Endothelial cell of umbilical vein (primary cell): Measurements from ENCODE around the gene CNTRL. TPM values are rescaled to one million over a fixed set of nuclear protein-coding genes. Genes with fewer than 3 reads are reported as not detected.

Experiments
- BruUV-seq: library from RNA; stranded (reverse); fragments of 400-500 nt; replicated peaks from 2 replicates; lab custom pipeline; 2021; lab: Mats Ljungman, UMichigan
- CTCF ChIA-PET: fragments of 300-600, 350-600 bp; sonication (Branson Sonifier 250); formaldehyde crosslinking; loops from one replicate; lab custom pipeline; 2021; ENCODE audit warnings: antibody characterized with exemption, inconsistent platforms; lab: Charles Lee
- POLR2A ChIA-PET: fragments of 300-600, 350-600 bp; sonication (Branson Sonifier 250); formaldehyde crosslinking; loops from one replicate; lab custom pipeline; 2021; ENCODE audit warnings: antibody characterized with exemption, inconsistent platforms; lab: Charles Lee
- DNase-seq: peaks from one replicate; pipeline ENCODE4 v3.0.0-alpha.2; 2011; ENCODE audit warnings: low read depth, low spot score
- FAIRE-seq: peaks from 2 replicates; lab custom pipeline; 2011; peaks lifted over from hg19 to GRCh38; lab: Jason Lieb, UNC
- H2AFZ ChIP-seq: 2 replicates; pipeline ENCODE4 v1.6.0; 2012; ENCODE audit warnings: low read depth, low read length, control low read depth, inconsistent platforms
- H3K27ac ChIP-seq: 2 replicates; pipeline ENCODE4 v1.5.1; 2011; ENCODE audit warnings: low read depth, mild to moderate bottlenecking, control low read depth, low read length, moderate library complexity; ENCODE audit not compliant: insufficient read depth
- H3K27me3 ChIP-seq, 2 experiments: 2 replicates each; pipeline versions ENCODE4 v1.6.0 to v1.6.1; 2011; ENCODE audit warnings: low read length in 2 of 2, mixed read lengths in 1 of 2; ENCODE audit not compliant: control insufficient read depth in 2 of 2, insufficient read depth in 2 of 2
- H3K36me3 ChIP-seq, 2 experiments: 2 replicates in 1 of 2; 3 replicates in 1 of 2; pipeline ENCODE4 v1.5.1; 2011; ENCODE audit warnings: low read length in 2 of 2, mild to moderate bottlenecking in 1 of 2, moderate library complexity in 1 of 2; ENCODE audit not compliant: control insufficient read depth in 2 of 2, insufficient read depth in 2 of 2; ENCODE audit errors: extremely low read depth in 1 of 2
- H3K4me1 ChIP-seq: 3 replicates; pipeline ENCODE4 v1.5.1; 2011; ENCODE audit warnings: mild to moderate bottlenecking, low read length; ENCODE audit not compliant: control insufficient read depth, insufficient read depth; ENCODE audit errors: extremely low read depth
- H3K4me2 ChIP-seq: 2 replicates; pipeline ENCODE4 v1.6.1; 2011; ENCODE audit warnings: low read length, control low read depth, mixed read lengths; ENCODE audit not compliant: insufficient read depth
- H3K4me3 ChIP-seq, 3 experiments: fragments of 200-600 bp in 1 of 3; sonication (generic), shearing (Covaris generic) in 1 of 3; replicated peaks in 1 of 3; 2 replicates each; pipeline ENCODE4 v1.5.1; 2011 to 2016; ENCODE audit warnings: control low read depth in 3 of 3, low read length in 3 of 3, mild to moderate bottlenecking in 2 of 3, inconsistent platforms in 1 of 3, low read depth in 1 of 3, moderate library complexity in 1 of 3; ENCODE audit not compliant: insufficient read depth in 1 of 3
- H3K79me2 ChIP-seq: 2 replicates; pipeline ENCODE4 v1.6.0; 2012; ENCODE audit warnings: low read length, inconsistent platforms; ENCODE audit not compliant: control insufficient read depth, insufficient read depth
- H3K9ac ChIP-seq: replicated peaks from 2 replicates; pipeline ENCODE3; 2011; ENCODE audit warnings: low read length, control low read depth; ENCODE audit not compliant: insufficient read depth; ENCODE audit errors: extremely low read depth
- H3K9me1 ChIP-seq: replicated peaks from 3 replicates; pipeline ENCODE4 v1.6.0; 2011; ENCODE audit warnings: mild to moderate bottlenecking, low read length; ENCODE audit not compliant: control insufficient read depth, insufficient read depth; ENCODE audit errors: extremely low read depth
- H3K9me3 ChIP-seq: replicated peaks from 2 replicates; pipeline ENCODE4 v1.5.1; 2012; ENCODE audit warnings: low read length, inconsistent platforms; ENCODE audit not compliant: control insufficient read depth, insufficient read depth
- H4K20me1 ChIP-seq: replicated peaks from 2 replicates; pipeline ENCODE3; 2011; ENCODE audit warnings: mild to moderate bottlenecking, low read length; ENCODE audit not compliant: control insufficient read depth, insufficient read depth; ENCODE audit errors: extremely low read depth
- EZH2 ChIP-seq: IDR thresholded peaks from 2 replicates; pipeline ENCODE4 v1.6.1; 2012; ENCODE audit warnings: borderline replicate concordance, low read depth, mild to moderate bottlenecking, moderate library complexity, low read length, inconsistent platforms; ENCODE audit not compliant: severe bottlenecking
- FOS ChIP-seq: IDR thresholded peaks from 2 replicates; pipeline ENCODE4 v1.6.1; 2011; ENCODE audit warnings: mild to moderate bottlenecking, low read length, moderate library complexity, borderline replicate concordance; ENCODE audit not compliant: insufficient read depth
- GATA2 ChIP-seq: IDR thresholded peaks from 2 replicates; pipeline ENCODE4 v1.7.0; 2011; ENCODE audit warnings: low read depth, mild to moderate bottlenecking, moderate library complexity, mixed read lengths, low read length; ENCODE audit not compliant: insufficient read length, insufficient read depth
- JUN ChIP-seq: IDR thresholded peaks from 2 replicates; pipeline ENCODE4 v1.6.1; 2011; ENCODE audit warnings: borderline replicate concordance, low read depth; ENCODE audit not compliant: insufficient read length, insufficient read depth
- MYC ChIP-seq: IDR thresholded peaks from one replicate; pipeline ENCODE4 v1.6.1; 2011; ENCODE audit warnings: mild to moderate bottlenecking, low read depth, low read length
- POLR2A ChIP-seq: IDR thresholded peaks from 2 replicates; pipeline ENCODE4 v1.6.1; 2012; ENCODE audit warnings: low read depth, mild to moderate bottlenecking, control low read depth, low read length
- POLR2AphosphoS5 ChIP-seq: IDR thresholded peaks from 2 replicates; pipeline ENCODE4 v1.6.1; 2012; ENCODE audit warnings: low read depth, mild to moderate bottlenecking, control low read depth, low read length, moderate library complexity; ENCODE audit not compliant: insufficient read depth
- dilution Hi-C: fragments of 300-500 bp; cut with MboI; formaldehyde crosslinking; loops from one replicate; pipeline ENCODE4 v1.15.0; 2019; ENCODE audit warnings: low sequenced_read_pairs; ENCODE audit not compliant: extremely low pct_ligation_motif_present
- intact Hi-C: fragments of 100-400 bp; cut with micrococcal nuclease; formaldehyde crosslinking; loops from one replicate; pipeline ENCODE4 v1.10.0; 2022
- polyA plus RNA-seq, 4 experiments: library from polyadenylated mRNA; depleted of rRNA in 3 of 4; stranded (reverse) in 3 of 4; unstranded in 1 of 4; fragments of >200 nt; gene quantifications; 2 replicates each; pipeline versions ENCODE4 v1.2.1 to v1.2.3, GENCODE V29; 2011 to 2012; ENCODE audit warnings: missing spikeins in 1 of 4
- total RNA-seq: library from RNA; stranded (reverse); gene quantifications from 2 replicates; pipeline ENCODE4 v1.2.3, GENCODE V29; 2021
- TF ChIP-seq, protein P1 (sequence below): IDR thresholded peaks from 2 replicates; pipeline ENCODE4 v1.6.1; 2011; ENCODE audit not compliant: insufficient read depth, insufficient read length

Gene CNTRL
- total and polyA plus RNA-seq, 2 donors (not counting 3 experiments of a cell fraction or from before 2014, with no cell fraction given) = 6.1 to 21.8 TPM

DNA sequence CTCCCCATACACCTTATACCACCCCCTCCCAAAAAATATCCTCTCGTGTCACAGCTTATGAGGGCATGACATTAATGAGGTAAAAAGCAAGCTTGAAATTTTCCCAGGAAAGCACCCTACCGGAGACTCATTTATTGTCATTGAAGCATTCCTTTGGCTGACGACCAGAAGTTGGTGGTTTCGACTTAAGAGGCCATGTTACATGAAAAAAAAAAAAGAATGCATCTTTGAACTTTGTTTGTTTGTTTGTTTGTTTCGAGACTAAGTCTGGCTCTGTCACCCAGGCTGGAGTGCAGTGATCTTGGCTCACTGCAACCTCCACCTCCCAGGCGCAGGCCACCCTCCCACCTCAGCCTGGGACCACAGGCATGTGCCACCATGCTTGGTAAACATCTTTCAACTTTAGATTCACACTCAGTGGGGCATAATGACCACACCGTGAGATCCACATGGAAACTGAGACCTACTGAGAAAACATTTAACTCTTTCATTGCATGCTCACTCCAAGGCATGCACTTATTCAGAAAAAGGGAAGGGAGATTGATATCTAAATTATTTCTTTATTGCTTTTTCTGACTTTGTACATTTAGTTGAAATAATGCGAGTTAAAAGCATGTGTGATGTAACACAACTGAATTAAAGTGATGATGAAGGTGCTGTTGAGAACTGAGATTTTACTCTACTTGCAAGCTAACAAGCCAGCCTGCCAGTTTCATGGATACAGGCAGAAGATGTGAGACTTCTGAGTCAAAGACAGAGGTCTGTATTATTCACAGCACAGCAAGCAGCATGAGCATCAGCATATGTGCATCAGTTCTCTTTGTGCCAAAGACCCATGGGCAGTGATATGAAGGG is 132.0 kb downstream of the CNTRL start:
- FAIRE-seq (no peak), DNase-seq (no peak)
- no peak overlapping the region for H3K9ac ChIP-seq
- no TSS peak for BruUV-seq
- ChIA-PET CTCF (interaction anchor here (0.7 kb wide), 1 partner anchor 113 kb away, joined by 3 read pairs; no protein-coding TSS in a partner anchor), POLR2A (no interaction called here)
- H3K9me1 ChIP-seq = no peaks in the 10 kb centered on the region
- H3K27ac ChIP-seq = no peak overlapping the region
- dilution Hi-C loops (no loop called here), intact Hi-C loops (no loop called here)
- no peak overlapping the region for H3K4me2 ChIP-seq
- H3K79me2 ChIP-seq = no peaks in the 10 kb centered on the region
- TF ChIP-seq POLR2AphosphoS5 (no peak), FOS (no peak), POLR2A (no peak), MYC (no peak), GATA2 (no peak), JUN (no peak), EZH2 (no peak)
- TF ChIP-seq, protein P1, sequence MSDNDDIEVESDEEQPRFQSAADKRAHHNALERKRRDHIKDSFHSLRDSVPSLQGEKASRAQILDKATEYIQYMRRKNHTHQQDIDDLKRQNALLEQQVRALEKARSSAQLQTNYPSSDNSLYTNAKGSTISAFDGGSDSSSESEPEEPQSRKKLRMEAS = no peak
- no peaks in the 10 kb centered on the region for H3K27me3 ChIP-seq
- H3K4me1 ChIP-seq = peaks cover 3% of the 10 kb centered on the region
- no peak overlapping the region for H3K4me3 ChIP-seq
- H4K20me1 ChIP-seq = no peaks in the 10 kb centered on the region
- H3K9me3 ChIP-seq = no peaks in the 10 kb centered on the region
- no peak overlapping the region for H2AFZ ChIP-seq
- H3K36me3 ChIP-seq = no peaks in the 10 kb centered on the region
